HepG2 (cell line): ENCODE measurements around the gene PTGIS. TPM values are rescaled to one million over a fixed set of nuclear protein-coding genes. Genes with fewer than 3 reads are reported as not detected.

ENCODE experiments used
- GZF1 ChIP-seq: sonication (generic); formaldehyde crosslinking; IDR thresholded peaks from 2 replicates; pipeline ENCODE4 v1.5.1; 2020; ENCODE audit warnings: mild to moderate bottlenecking, missing genetic modification reagents
- MAF1 ChIP-seq: sonication (generic); formaldehyde crosslinking; IDR thresholded peaks from 2 replicates; pipeline ENCODE4 v1.5.0; 2020; ENCODE audit warnings: missing genetic modification reagents, borderline replicate concordance
- NFRKB ChIP-seq: fragments of 450-650 bp; IDR thresholded peaks from 2 replicates; pipeline ENCODE4 v1.6.1; 2017
- NR1H2 ChIP-seq: sonication (generic); formaldehyde crosslinking; IDR thresholded peaks from 2 replicates; pipeline ENCODE4 v1.8.1; 2022; ENCODE audit warnings: low read depth, missing genetic modification reagents, borderline replicate concordance
- PTBP1 ChIP-seq: fragments of 200-400 bp; formaldehyde crosslinking; IDR thresholded peaks from 2 replicates; pipeline ENCODE4 v1.6.1; 2018; ENCODE audit warnings: low read length, low read depth; ENCODE audit not compliant: poor library complexity, severe bottlenecking
- SOX6 ChIP-seq, 2 experiments: fragments of 450-650 bp in 1 of 2; sonication (generic) in 1 of 2; formaldehyde crosslinking in 1 of 2; IDR thresholded peaks; 2 replicates each; pipeline versions ENCODE4 v1.4.0 to v1.6.1; 2017 to 2020; ENCODE audit warnings: antibody characterized with exemption in 1 of 2, mild to moderate bottlenecking in 1 of 2, missing genetic modification reagents in 1 of 2
- TSC22D2 ChIP-seq: sonication (generic); formaldehyde crosslinking; IDR thresholded peaks from 2 replicates; pipeline ENCODE4 v1.5.1; 2020; ENCODE audit warnings: missing genetic modification reagents, mild to moderate bottlenecking, borderline replicate concordance
- ZBTB7A ChIP-seq: sonication (generic); formaldehyde crosslinking; IDR thresholded peaks from 2 replicates; pipeline ENCODE4 v1.8.0; 2022; ENCODE audit warnings: mild to moderate bottlenecking, missing genetic modification reagents
- ZFP90 ChIP-seq: sonication (generic); formaldehyde crosslinking; IDR thresholded peaks from 2 replicates; pipeline ENCODE4 v1.8.0; 2022; ENCODE audit warnings: missing genetic modification reagents, mild to moderate bottlenecking, inconsistent platforms, borderline replicate concordance
- ZNF317 ChIP-seq: sonication (generic); formaldehyde crosslinking; IDR thresholded peaks from 2 replicates; pipeline ENCODE4 v1.5.0; 2020; ENCODE audit warnings: mild to moderate bottlenecking, missing genetic modification reagents
- ZNF530 ChIP-seq: sonication (generic); formaldehyde crosslinking; IDR thresholded peaks from 2 replicates; pipeline ENCODE4 v1.5.0; 2020; ENCODE audit warnings: low read depth, mild to moderate bottlenecking, missing genetic modification reagents
- ZNF766 ChIP-seq: sonication (generic); formaldehyde crosslinking; IDR thresholded peaks from 2 replicates; pipeline ENCODE4 v1.5.0; 2020; ENCODE audit warnings: missing genetic modification reagents, borderline replicate concordance
- polyA plus RNA-seq, 8 experiments: library from polyadenylated mRNA; depleted of rRNA in 3 of 8; stranded (reverse) in 7 of 8; unstranded in 1 of 8; fragments of >200 nt; fragmentation: Illumina TruSeq in 4 of 8; extraction: Trizol in 4 of 8; gene quantifications; 2 replicates each; pipeline versions ENCODE4 v1.2.1 to v1.2.3, GENCODE V29; 2011 to 2016; ENCODE audit warnings: low read depth in 4 of 8, missing spikeins in 1 of 8, mixed read lengths in 1 of 8; ENCODE audit not compliant: insufficient read depth in 1 of 8
- total RNA-seq, 5 experiments: library from RNA; depleted of rRNA; stranded (reverse); fragments of >200 nt; fragmentation: Illumina TruSeq; extraction: Trizol; gene quantifications; 2 replicates each; pipeline ENCODE4 v1.2.3, GENCODE V29; 2016; ENCODE audit warnings: low read depth in 1 of 5
- TF ChIP-seq, protein P1 (sequence below): sonication (generic); formaldehyde crosslinking; IDR thresholded peaks from 2 replicates; pipeline ENCODE4 v1.4.0; 2020; ENCODE audit warnings: missing genetic modification reagents, borderline replicate concordance
- TF ChIP-seq, protein P2 (sequence below): sonication (generic); formaldehyde crosslinking; IDR thresholded peaks from 2 replicates; pipeline ENCODE4 v1.8.0; 2023; ENCODE audit warnings: mild to moderate bottlenecking, missing genetic modification reagents
- TF ChIP-seq, protein P3 (sequence below): sonication (generic); formaldehyde crosslinking; IDR thresholded peaks from 2 replicates; pipeline ENCODE4 v1.5.0; 2020; ENCODE audit warnings: missing genetic modification reagents
- TF ChIP-seq, protein P4 (sequence below): sonication (generic); formaldehyde crosslinking; IDR thresholded peaks from 2 replicates; pipeline ENCODE4; 2020; ENCODE audit warnings: missing genetic modification reagents, mild to moderate bottlenecking, borderline replicate concordance
- TF ChIP-seq, protein P5 (sequence below): sonication (generic); formaldehyde crosslinking; IDR thresholded peaks from 2 replicates; pipeline ENCODE4 v1.4.0; 2020; ENCODE audit warnings: mild to moderate bottlenecking, missing genetic modification reagents

PTGIS gene
- total and polyA plus RNA-seq, 2 of the 13 experiments (the other 11 are each of a cell fraction or from before 2014, with no cell fraction given), result not detected

DNA sequence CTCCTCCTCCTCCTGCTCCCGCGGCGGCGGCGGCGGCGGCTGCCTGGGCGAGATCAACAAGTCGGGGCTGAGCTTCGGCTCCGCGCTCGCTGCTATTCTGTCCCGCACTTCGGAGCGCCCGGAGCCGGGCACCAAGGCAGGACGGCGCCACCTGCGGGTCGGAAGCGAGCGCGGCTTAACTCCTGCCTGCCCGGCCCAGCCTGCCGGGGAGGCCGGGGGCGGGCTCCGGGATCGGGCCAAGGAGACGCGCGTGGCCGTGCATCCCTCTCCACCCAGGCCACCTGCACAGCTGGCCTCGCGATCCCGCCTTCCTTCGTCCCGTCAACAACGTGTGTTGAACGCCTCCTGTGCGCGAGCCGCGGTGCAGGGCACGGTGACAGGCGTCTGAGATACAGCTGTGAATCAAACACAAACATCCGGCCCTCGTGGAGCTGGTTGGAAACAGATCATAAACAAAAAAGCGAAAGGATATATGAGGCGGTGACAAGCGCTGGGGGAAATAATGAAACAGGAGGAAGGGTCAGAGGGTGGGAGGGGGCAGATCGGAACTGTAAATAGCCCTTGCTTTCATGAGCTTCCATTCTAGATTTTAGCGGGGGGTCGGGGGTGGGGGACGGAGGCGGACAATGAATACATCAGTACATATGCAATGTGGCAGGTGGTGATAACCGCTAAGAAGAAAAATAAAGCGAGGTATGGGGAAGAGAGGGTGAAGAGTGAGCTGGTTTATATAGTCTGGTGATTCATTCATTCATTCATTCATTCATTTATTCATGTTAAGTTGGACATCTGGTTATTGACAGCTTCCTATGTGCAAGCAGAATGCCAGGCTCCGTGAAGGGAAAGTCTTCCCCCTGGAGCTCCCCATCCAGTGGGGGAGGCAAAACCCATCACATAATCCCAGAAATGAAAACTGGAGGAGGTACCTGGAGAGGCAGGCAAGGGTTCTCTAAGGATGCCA, 83.5 kb downstream of the PTGIS start (continued):
- TF ChIP-seq ZNF317 (CRISPR knock-in tag), result no peak
- TF ChIP-seq TSC22D2, result peak; percentile 89; the same call in 1 of the 2 replicates
- no peak for TF ChIP-seq ZNF530 (CRISPR knock-in tag)
- TF ChIP-seq, protein P1, sequence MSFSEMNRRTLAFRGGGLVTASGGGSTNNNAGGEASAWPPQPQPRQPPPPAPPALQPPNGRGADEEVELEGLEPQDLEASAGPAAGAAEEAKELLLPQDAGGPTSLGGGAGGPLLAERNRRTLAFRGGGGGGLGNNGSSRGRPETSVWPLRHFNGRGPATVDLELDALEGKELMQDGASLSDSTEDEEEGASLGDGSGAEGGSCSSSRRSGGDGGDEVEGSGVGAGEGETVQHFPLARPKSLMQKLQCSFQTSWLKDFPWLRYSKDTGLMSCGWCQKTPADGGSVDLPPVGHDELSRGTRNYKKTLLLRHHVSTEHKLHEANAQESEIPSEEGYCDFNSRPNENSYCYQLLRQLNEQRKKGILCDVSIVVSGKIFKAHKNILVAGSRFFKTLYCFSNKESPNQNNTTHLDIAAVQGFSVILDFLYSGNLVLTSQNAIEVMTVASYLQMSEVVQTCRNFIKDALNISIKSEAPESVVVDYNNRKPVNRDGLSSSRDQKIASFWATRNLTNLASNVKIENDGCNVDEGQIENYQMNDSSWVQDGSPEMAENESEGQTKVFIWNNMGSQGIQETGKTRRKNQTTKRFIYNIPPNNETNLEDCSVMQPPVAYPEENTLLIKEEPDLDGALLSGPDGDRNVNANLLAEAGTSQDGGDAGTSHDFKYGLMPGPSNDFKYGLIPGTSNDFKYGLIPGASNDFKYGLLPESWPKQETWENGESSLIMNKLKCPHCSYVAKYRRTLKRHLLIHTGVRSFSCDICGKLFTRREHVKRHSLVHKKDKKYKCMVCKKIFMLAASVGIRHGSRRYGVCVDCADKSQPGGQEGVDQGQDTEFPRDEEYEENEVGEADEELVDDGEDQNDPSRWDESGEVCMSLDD (CRISPR knock-in tag), result no peak
- TF ChIP-seq PTBP1, result peak; percentile 45
- TF ChIP-seq, protein P2, sequence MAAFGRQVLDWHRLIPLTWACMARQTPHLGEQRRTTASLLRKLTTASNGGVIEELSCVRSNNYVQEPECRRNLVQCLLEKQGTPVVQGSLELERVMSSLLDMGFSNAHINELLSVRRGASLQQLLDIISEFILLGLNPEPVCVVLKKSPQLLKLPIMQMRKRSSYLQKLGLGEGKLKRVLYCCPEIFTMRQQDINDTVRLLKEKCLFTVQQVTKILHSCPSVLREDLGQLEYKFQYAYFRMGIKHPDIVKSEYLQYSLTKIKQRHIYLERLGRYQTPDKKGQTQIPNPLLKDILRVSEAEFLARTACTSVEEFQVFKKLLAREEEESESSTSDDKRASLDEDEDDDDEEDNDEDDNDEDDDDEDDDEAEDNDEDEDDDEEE (CRISPR knock-in tag), result peak; percentile 69; the same call in 1 of the 2 replicates
- TF ChIP-seq ZBTB7A (CRISPR knock-in tag), result peak; percentile 45; the same call in 1 of the 2 replicates
- TF ChIP-seq, protein P3, sequence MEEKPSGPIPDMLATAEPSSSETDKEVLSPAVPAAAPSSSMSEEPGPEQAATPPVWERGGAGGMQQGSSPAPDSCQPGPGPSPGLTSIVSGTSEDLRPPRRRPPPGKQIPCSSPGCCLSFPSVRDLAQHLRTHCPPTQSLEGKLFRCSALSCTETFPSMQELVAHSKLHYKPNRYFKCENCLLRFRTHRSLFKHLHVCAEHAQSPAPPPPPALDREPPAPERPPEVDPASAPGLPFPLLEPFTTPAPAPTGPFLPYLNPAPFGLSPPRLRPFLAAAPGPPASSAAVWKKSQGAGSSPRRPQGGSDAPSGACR (CRISPR knock-in tag), result peak; percentile 71; the same call in 1 of the 2 replicates
- TF ChIP-seq, protein P4, sequence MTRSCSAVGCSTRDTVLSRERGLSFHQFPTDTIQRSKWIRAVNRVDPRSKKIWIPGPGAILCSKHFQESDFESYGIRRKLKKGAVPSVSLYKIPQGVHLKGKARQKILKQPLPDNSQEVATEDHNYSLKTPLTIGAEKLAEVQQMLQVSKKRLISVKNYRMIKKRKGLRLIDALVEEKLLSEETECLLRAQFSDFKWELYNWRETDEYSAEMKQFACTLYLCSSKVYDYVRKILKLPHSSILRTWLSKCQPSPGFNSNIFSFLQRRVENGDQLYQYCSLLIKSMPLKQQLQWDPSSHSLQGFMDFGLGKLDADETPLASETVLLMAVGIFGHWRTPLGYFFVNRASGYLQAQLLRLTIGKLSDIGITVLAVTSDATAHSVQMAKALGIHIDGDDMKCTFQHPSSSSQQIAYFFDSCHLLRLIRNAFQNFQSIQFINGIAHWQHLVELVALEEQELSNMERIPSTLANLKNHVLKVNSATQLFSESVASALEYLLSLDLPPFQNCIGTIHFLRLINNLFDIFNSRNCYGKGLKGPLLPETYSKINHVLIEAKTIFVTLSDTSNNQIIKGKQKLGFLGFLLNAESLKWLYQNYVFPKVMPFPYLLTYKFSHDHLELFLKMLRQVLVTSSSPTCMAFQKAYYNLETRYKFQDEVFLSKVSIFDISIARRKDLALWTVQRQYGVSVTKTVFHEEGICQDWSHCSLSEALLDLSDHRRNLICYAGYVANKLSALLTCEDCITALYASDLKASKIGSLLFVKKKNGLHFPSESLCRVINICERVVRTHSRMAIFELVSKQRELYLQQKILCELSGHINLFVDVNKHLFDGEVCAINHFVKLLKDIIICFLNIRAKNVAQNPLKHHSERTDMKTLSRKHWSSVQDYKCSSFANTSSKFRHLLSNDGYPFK, result peak; percentile 20; the same call in 1 of the 2 replicates
- TF ChIP-seq ZNF766, result peak; percentile 68; the same call in 1 of the 2 replicates
- no peak for TF ChIP-seq GZF1
- TF ChIP-seq MAF1 (CRISPR knock-in tag), result 0 out of 2 replicates have a peak, but pooled peaks have one; percentile 62
- no peak for TF ChIP-seq SOX6 (IDR thresholded peaks at IDR 0.05)
- TF ChIP-seq SOX6 (CRISPR knock-in tag; IDR thresholded peaks at IDR 0.05), result peak; percentile 51
- no peak for TF ChIP-seq NFRKB
- no peak for TF ChIP-seq ZFP90 (CRISPR knock-in tag)
- TF ChIP-seq NR1H2, result no peak
- TF ChIP-seq, protein P5, sequence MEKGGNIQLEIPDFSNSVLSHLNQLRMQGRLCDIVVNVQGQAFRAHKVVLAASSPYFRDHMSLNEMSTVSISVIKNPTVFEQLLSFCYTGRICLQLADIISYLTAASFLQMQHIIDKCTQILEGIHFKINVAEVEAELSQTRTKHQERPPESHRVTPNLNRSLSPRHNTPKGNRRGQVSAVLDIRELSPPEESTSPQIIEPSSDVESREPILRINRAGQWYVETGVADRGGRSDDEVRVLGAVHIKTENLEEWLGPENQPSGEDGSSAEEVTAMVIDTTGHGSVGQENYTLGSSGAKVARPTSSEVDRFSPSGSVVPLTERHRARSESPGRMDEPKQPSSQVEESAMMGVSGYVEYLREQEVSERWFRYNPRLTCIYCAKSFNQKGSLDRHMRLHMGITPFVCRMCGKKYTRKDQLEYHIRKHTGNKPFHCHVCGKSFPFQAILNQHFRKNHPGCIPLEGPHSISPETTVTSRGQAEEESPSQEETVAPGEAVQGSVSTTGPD (CRISPR knock-in tag), result no peak
